Measurements from ENCODE around the gene IFIT1B.
"Not testable (repeated sequence)": the region's sequence is repeated elsewhere in the genome, so short reads cannot be mapped to it uniquely, and the experiment has no call there.

IFIT1B gene

DNA sequence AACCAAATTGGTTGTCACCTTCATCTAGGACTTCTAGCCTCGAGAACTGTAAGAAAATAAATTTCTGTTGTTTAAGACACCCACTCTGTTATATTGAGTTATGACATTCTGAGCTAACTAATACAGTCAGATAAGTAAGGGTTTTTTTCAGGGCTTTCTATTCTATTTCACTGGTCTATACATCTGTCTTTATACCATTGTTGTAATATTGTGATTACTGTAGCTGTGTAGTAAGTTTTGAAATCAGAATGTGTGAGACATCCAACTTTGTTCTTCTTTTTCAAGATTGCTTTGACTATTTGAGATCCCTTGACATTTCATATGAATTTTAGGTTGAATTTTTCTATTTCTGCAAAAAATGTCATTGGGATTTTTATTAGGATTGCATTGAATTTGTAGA, 22.1 kb downstream of the IFIT1B start:
- TF ChIP-seq, protein P1, sequence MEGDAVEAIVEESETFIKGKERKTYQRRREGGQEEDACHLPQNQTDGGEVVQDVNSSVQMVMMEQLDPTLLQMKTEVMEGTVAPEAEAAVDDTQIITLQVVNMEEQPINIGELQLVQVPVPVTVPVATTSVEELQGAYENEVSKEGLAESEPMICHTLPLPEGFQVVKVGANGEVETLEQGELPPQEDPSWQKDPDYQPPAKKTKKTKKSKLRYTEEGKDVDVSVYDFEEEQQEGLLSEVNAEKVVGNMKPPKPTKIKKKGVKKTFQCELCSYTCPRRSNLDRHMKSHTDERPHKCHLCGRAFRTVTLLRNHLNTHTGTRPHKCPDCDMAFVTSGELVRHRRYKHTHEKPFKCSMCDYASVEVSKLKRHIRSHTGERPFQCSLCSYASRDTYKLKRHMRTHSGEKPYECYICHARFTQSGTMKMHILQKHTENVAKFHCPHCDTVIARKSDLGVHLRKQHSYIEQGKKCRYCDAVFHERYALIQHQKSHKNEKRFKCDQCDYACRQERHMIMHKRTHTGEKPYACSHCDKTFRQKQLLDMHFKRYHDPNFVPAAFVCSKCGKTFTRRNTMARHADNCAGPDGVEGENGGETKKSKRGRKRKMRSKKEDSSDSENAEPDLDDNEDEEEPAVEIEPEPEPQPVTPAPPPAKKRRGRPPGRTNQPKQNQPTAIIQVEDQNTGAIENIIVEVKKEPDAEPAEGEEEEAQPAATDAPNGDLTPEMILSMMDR (IDR thresholded peaks at IDR 0.05; ENCODE audit: low read depth, low read length, missing control alignments) = no peak
- no peak overlapping the region for H3K4me3 ChIP-seq (ENCODE audit: low read depth, low read length)
- H3K27ac ChIP-seq = no peak overlapping the region
- in situ Hi-C loops (cut with HindIII; ENCODE audit: low pct_ligation_motif_present, low sequenced_read_pairs) = no loop called here
- DNase-seq = no peak
- no peaks in the 10 kb centered on the region for H3K36me3 ChIP-seq (replicated peaks)
- no peaks in the 10 kb centered on the region for H3K27me3 ChIP-seq (replicated peaks)

- Histone ChIP-seq H3K36me3 (replicated peaks) (no peaks in the 10 kb centered on the region), H3K27me3 (replicated peaks) (no peaks in the 10 kb centered on the region), H3K4me3 (ENCODE audit: low read depth, low read length) (no peak overlapping the region), H3K27ac (no peak overlapping the region)
- in situ Hi-C loops (cut with HindIII; ENCODE audit: low pct_ligation_motif_present, low sequenced_read_pairs) = no loop called here
- TF ChIP-seq, protein P1 (IDR thresholded peaks at IDR 0.05; ENCODE audit: low read depth, low read length, missing control alignments) = no peak
- no peak for DNase-seq
Measured at GRCh38 chr10:89403043-89403442, 25.2 kb downstream of the IFIT1B start.

GRCh38 chr10:89404104-89405047, 26.5 kb downstream of the IFIT1B start:
- Histone ChIP-seq H3K27ac (no peak overlapping the region), H3K4me3 (ENCODE audit: low read depth, low read length) (no peak overlapping the region), H3K27me3 (replicated peaks) (no peaks in the 10 kb centered on the region), H3K36me3 (replicated peaks) (no peaks in the 10 kb centered on the region)
- in situ Hi-C loops (cut with HindIII; ENCODE audit: low pct_ligation_motif_present, low sequenced_read_pairs) = no loop called here
- DNase-seq = no peak
- TF ChIP-seq, protein P1 (IDR thresholded peaks at IDR 0.05; ENCODE audit: low read depth, low read length, missing control alignments) = no peak

GRCh38 chr10:89406178-89406577, 28.3 kb downstream of the IFIT1B start:
- H3K4me3 ChIP-seq (ENCODE audit: low read depth, low read length); H3K36me3 ChIP-seq (replicated peaks); H3K27ac ChIP-seq; H3K27me3 ChIP-seq (replicated peaks); in situ Hi-C loops (cut with HindIII; ENCODE audit: low pct_ligation_motif_present, low sequenced_read_pairs); DNase-seq: not testable (repeated sequence)

GRCh38 chr10:89407792-89408191, 29.9 kb downstream of the IFIT1B start:
- DNase-seq; H3K27me3 ChIP-seq (replicated peaks); H3K4me3 ChIP-seq (ENCODE audit: low read depth, low read length); H3K36me3 ChIP-seq (replicated peaks); H3K27ac ChIP-seq; in situ Hi-C loops (cut with HindIII; ENCODE audit: low pct_ligation_motif_present, low sequenced_read_pairs): not testable (repeated sequence)

DNA sequence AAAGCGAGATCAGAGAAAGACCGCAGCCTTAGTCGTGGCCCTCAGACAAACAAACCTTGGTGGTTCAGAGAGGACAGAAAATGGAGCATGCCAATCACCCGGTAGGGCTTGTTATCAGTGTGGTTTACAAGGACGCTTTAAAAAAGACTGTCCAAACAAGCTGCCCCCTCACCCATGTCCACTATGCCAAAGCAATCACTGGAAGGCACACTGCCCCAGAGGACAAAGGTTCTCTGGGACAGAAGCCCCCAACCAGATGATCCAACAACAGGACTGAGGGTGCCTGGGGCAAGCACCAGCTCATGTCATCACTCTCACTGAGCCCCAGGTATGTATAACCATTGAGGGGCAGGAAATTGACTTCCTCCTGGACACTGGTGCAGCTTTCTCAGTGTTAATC, 31.4 kb downstream of the IFIT1B start:
- H3K36me3 ChIP-seq (replicated peaks); DNase-seq; in situ Hi-C loops (cut with HindIII; ENCODE audit: low pct_ligation_motif_present, low sequenced_read_pairs); H3K27me3 ChIP-seq (replicated peaks); H3K27ac ChIP-seq; H3K4me3 ChIP-seq (ENCODE audit: low read depth, low read length): not testable (repeated sequence)

GRCh38 chr10:89410551-89410950, 32.7 kb downstream of the IFIT1B start:
- H3K27ac ChIP-seq; H3K36me3 ChIP-seq (replicated peaks); DNase-seq; in situ Hi-C loops (cut with HindIII; ENCODE audit: low pct_ligation_motif_present, low sequenced_read_pairs); H3K27me3 ChIP-seq (replicated peaks); H3K4me3 ChIP-seq (ENCODE audit: low read depth, low read length): not testable (repeated sequence)

DNA sequence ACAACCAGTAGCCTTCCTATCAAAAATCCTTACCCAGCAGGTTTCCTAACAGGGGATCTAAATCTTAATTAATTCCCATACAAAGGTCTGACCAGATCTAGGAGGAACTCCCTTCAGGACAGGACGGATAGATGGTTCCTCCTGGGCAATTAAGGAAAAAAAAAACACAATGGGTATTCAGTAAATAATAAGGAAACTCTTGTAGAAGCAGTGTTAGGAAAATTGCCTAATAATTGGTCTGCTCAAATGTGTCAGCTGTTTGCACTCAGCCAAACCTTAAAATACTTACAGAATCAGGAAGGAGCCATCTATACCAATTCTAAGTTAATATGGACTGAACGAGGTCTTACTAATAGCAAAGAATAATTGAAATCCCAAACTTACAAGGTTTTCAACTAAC, 33.3 kb downstream of the IFIT1B start:
- in situ Hi-C loops (cut with HindIII; ENCODE audit: low pct_ligation_motif_present, low sequenced_read_pairs); DNase-seq; H3K4me3 ChIP-seq (ENCODE audit: low read depth, low read length); H3K27me3 ChIP-seq (replicated peaks); H3K27ac ChIP-seq; H3K36me3 ChIP-seq (replicated peaks): not testable (repeated sequence)

GRCh38 chr10:89412276-89412675, 34.4 kb downstream of the IFIT1B start:
- H3K36me3 ChIP-seq (replicated peaks); H3K27ac ChIP-seq; in situ Hi-C loops (cut with HindIII; ENCODE audit: low pct_ligation_motif_present, low sequenced_read_pairs); H3K4me3 ChIP-seq (ENCODE audit: low read depth, low read length); DNase-seq; H3K27me3 ChIP-seq (replicated peaks): not testable (repeated sequence)

Data from brain microvascular endothelial cell (primary cell).